GM18526 (cell line): ENCODE data around the gene DAZAP1.

Source experiments
- POLR2A ChIP-seq: IDR thresholded peaks from 3 replicates; pipeline ENCODE4 v1.6.1; 2011; ENCODE audit not compliant: insufficient read length; ENCODE audit errors: extremely low read depth

DAZAP1 gene

GRCh38 chr19:1483979-1484428, 76.6 kb downstream of the DAZAP1 start:
- TF ChIP-seq POLR2A: no peak
